Heart left ventricle (tissue), 13 donors: ENCODE measurements around the gene HMGN4.

Experiments used
- POLR2A ChIP-seq, 2 donors: fragments of 450-650 bp; IDR thresholded peaks; one replicate each; pipeline ENCODE4 v1.6.1; 2017; ENCODE audit warnings: antibody characterized with exemption in 2 of 2, mild to moderate bottlenecking in 2 of 2, moderate library complexity in 2 of 2
- TF ChIP-seq, protein P1 (sequence below), 12 donors: fragments of 200-600 bp; sonication (generic) in 4 of 12; IDR thresholded peaks; one replicate each; pipeline versions ENCODE4 v1.5.0 to v1.8.0; 2018 to 2022; ENCODE audit warnings: antibody characterized with exemption in 12 of 12, mild to moderate bottlenecking in 5 of 12
- donor health status: ischemic (EF 13 %, LVEDD 7.1; RV severe dilation, severe dysfunction).
- donor health status: DM: no; HTN: yes; CAD: no.
- donor health status: DM: no; HTN: no; CAD: no.
- donor health status: ischemic (EF 25% LVEDD 6.9; RV normal size, moderate dysfunction).
- donor health status: ischemic (EF 25% LVEDD 5.7; RV mildly dilated, moderate dysfunction).
- donor health status: ischemic (EF 35%, LVEDD 5.7; RV mildly dilated, moderate dysfunction).
- donor health status: nonischemic (EF 11% LVEDD 7.7; RV severe dilation, severe dysfunction).
- donor health status: DM: yes; HTN: yes; CAD: no.
- donor health status: PGD.
- donor health status: ischemic (EF 29% LVEDD 5.4; RV normal size, mild dysfunction).
- donor health status: nonischemic (EF 23%, LVEDD 6.1; RV moderate dilation, normal function).

DNA sequence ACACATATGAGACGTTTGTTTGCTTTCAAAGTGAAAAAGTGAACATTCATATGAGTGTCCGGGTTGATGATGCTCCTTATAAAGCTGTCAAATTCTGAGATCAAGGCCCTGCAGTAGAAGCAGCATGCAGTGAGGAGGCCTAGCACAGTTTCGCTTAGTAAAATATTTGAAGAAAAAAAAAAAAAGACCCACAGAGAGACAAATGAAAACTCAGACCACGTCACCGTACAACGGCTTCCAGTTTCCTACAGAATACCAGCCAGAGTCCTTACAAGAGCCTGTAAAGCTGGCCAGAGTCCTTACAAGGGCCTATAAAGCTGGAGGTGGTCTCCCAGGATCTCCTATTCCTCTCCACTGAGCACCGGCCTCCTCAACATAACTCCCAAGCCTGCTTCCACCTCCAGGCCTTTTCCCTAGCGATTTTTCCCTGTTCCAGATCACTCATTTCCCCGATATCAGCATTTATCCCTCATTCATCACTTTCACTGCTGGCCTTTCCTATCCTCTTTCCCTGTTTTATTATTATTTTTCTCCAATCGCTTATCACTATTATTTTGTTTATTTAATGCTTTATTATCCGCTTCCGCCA is 1.5 kb upstream of the HMGN4 start:
- TF ChIP-seq, protein P1, sequence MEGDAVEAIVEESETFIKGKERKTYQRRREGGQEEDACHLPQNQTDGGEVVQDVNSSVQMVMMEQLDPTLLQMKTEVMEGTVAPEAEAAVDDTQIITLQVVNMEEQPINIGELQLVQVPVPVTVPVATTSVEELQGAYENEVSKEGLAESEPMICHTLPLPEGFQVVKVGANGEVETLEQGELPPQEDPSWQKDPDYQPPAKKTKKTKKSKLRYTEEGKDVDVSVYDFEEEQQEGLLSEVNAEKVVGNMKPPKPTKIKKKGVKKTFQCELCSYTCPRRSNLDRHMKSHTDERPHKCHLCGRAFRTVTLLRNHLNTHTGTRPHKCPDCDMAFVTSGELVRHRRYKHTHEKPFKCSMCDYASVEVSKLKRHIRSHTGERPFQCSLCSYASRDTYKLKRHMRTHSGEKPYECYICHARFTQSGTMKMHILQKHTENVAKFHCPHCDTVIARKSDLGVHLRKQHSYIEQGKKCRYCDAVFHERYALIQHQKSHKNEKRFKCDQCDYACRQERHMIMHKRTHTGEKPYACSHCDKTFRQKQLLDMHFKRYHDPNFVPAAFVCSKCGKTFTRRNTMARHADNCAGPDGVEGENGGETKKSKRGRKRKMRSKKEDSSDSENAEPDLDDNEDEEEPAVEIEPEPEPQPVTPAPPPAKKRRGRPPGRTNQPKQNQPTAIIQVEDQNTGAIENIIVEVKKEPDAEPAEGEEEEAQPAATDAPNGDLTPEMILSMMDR (IDR thresholded peaks at IDR 0.05): no peak
- TF ChIP-seq POLR2A (IDR thresholded peaks at IDR 0.05): no peak
